GM12878 (cell line): ENCODE measurements around the gene BSCL2. TPM values are rescaled to one million over a fixed set of nuclear protein-coding genes. Genes with fewer than 3 reads are reported as not detected.

Experiments used
- ATAC-seq: fragments of 200-7000 bp; cut with Tn5 transposase; 3 replicates; pipeline ENCODE4 v1.9.1; 2020; ENCODE audit warnings: mild to moderate bottlenecking, moderate library complexity
- BruUV-seq: library from RNA; stranded (reverse); fragments of 400-500 nt; replicated peaks from 2 replicates; lab custom pipeline; 2021; lab: Mats Ljungman, UMichigan
- CTCF ChIA-PET: fragments of 300-600 bp; sonication (Branson Sonifier 250); formaldehyde crosslinking; extraction: SDS; loops from one replicate; lab custom pipeline; 2021; ENCODE audit warnings: inconsistent platforms; lab: Yijun Ruan, JAX
- POLR2A ChIA-PET: fragments of 350-600 bp; formaldehyde crosslinking; extraction: SDS; loops from one replicate; lab custom pipeline; 2021; ENCODE audit warnings: inconsistent platforms; lab: Charles Lee
- RAD21 ChIA-PET: fragments of 300-600 bp; sonication (Branson Sonifier 250); formaldehyde crosslinking; loops from one replicate; lab custom pipeline; 2023; ENCODE audit warnings: antibody characterized with exemption; ENCODE audit not compliant: unreplicated experiment; lab: Charles Lee
- SMC1A ChIA-PET: fragments of 300-600 bp; sonication (Branson Sonifier 250); formaldehyde crosslinking; loops from one replicate; lab custom pipeline; 2023; ENCODE audit not compliant: unreplicated experiment, uncharacterized antibody; lab: Charles Lee
- DNase-seq: peaks from one replicate; pipeline ENCODE4 v3.0.0-alpha.2; 2011; ENCODE audit warnings: low read depth, low spot score
- FAIRE-seq: peaks from 3 replicates; lab custom pipeline; 2011; peaks lifted over from hg19 to GRCh38; lab: Jason Lieb, UNC
- H2AFZ ChIP-seq: 2 replicates; pipeline ENCODE4 v1.6.0; 2011; ENCODE audit warnings: low read depth, low read length, control low read depth; ENCODE audit not compliant: control insufficient read depth
- H3K27ac ChIP-seq: 2 replicates; pipeline ENCODE4 v1.5.1; 2011; ENCODE audit warnings: control low read depth; ENCODE audit not compliant: control insufficient read depth, insufficient read depth
- H3K27me3 ChIP-seq, 2 experiments: replicated peaks in 1 of 2; 2 replicates each; pipeline versions ENCODE4 v1.6.0 to v1.6.1; 2011; ENCODE audit warnings: low read length in 1 of 2; ENCODE audit not compliant: control insufficient read depth in 2 of 2, insufficient read depth in 2 of 2
- H3K36me3 ChIP-seq, 2 experiments: 2 replicates each; pipeline ENCODE4 v1.5.1; 2011; ENCODE audit warnings: low read length in 1 of 2; ENCODE audit not compliant: control insufficient read depth in 2 of 2, insufficient read depth in 2 of 2
- H3K4me1 ChIP-seq: 2 replicates; pipeline ENCODE4 v1.6.1; 2011; ENCODE audit warnings: mild to moderate bottlenecking, low read length, moderate library complexity, mixed read lengths; ENCODE audit not compliant: control insufficient read depth, insufficient read depth
- H3K4me2 ChIP-seq: 2 replicates; pipeline ENCODE4 v1.6.0; 2011; ENCODE audit warnings: control low read depth; ENCODE audit not compliant: control insufficient read depth, insufficient read depth
- H3K4me3 ChIP-seq: fragments of 200-600 bp; sonication (generic); 2 replicates; pipeline ENCODE4 v1.5.1; 2016
- H3K79me2 ChIP-seq: 2 replicates; pipeline ENCODE4 v1.6.0; 2011; ENCODE audit warnings: low read length; ENCODE audit not compliant: control insufficient read depth, insufficient read depth
- H3K9ac ChIP-seq: 2 replicates; pipeline ENCODE4 v1.8.0; 2011; ENCODE audit warnings: low read length, control low read depth, mixed read lengths; ENCODE audit not compliant: control insufficient read depth, insufficient read depth
- H3K9me3 ChIP-seq: replicated peaks from 3 replicates; pipeline ENCODE4 v1.5.1; 2011; ENCODE audit warnings: mild to moderate bottlenecking, low read length; ENCODE audit not compliant: control insufficient read depth, insufficient read depth
- H4K20me1 ChIP-seq: 2 replicates; pipeline ENCODE4 v1.6.0; 2011; ENCODE audit not compliant: control insufficient read depth, insufficient read depth
- CBX3 ChIP-seq: fragments of 200-600 bp; sonication (generic); IDR thresholded peaks from 2 replicates; pipeline ENCODE4 v1.6.1; 2016; ENCODE audit warnings: low read depth, borderline replicate concordance
- E2F8 ChIP-seq: fragments of 450-650 bp; IDR thresholded peaks from 2 replicates; pipeline ENCODE4 v1.6.1; 2018; ENCODE audit warnings: mild to moderate bottlenecking, low read depth, moderate library complexity; ENCODE audit not compliant: partially characterized antibody
- EED ChIP-seq: sonication (generic); IDR thresholded peaks from 2 replicates; pipeline ENCODE4 v1.6.1; 2016; ENCODE audit warnings: antibody characterized with exemption, low read depth
- ETV6 ChIP-seq, 2 experiments: fragments of 450-650 bp in 1 of 2; IDR thresholded peaks in 1 of 2; conservative IDR thresholded peaks in 1 of 2; 2 replicates each; pipeline ENCODE4 v1.6.1; 2014; ENCODE audit warnings: antibody characterized with exemption in 1 of 2, borderline replicate concordance in 1 of 2, low read depth in 1 of 2, mild to moderate bottlenecking in 1 of 2, moderate library complexity in 1 of 2
- HSF1 ChIP-seq: fragments of 150-350 bp; IDR thresholded peaks from 2 replicates; pipeline ENCODE4 v1.6.1; 2014; ENCODE audit warnings: mild to moderate bottlenecking, low read depth, low read length
- MAX ChIP-seq: IDR thresholded peaks from 2 replicates; pipeline ENCODE4 v1.6.1; 2012; ENCODE audit warnings: low read depth, low read length, improper control_type of control experiment
- NFIC ChIP-seq: IDR thresholded peaks from 2 replicates; pipeline ENCODE4 v1.6.1; 2012; ENCODE audit warnings: low read depth, mild to moderate bottlenecking, inconsistent platforms, low read length, moderate library complexity
- NRF1 ChIP-seq: conservative IDR thresholded peaks from 2 replicates; pipeline ENCODE4 v1.6.1; 2011; ENCODE audit warnings: mild to moderate bottlenecking, low read depth, low read length, improper control_type of control experiment
- RUNX3 ChIP-seq: IDR thresholded peaks from 2 replicates; pipeline ENCODE4 v1.6.1; 2012; ENCODE audit warnings: low read length, inconsistent platforms
- TCF12 ChIP-seq: IDR thresholded peaks from 2 replicates; pipeline ENCODE4 v1.6.1; 2011; ENCODE audit warnings: low read depth, mild to moderate bottlenecking, low read length
- ZNF384 ChIP-seq: IDR thresholded peaks from 2 replicates; pipeline ENCODE4 v1.6.1; 2012; ENCODE audit warnings: low read depth, mild to moderate bottlenecking, low read length, improper control_type of control experiment, borderline replicate concordance
- WGBS: methylation state at CpG from one replicate; pipeline ENCODE4 v1.1.6; 2016; ENCODE audit warnings: low lambda C conversion rate; ENCODE audit not compliant: insufficient replicate concordance, insufficient coverage; ENCODE audit errors: missing lambda C conversion rate; 5-methylcytosine and 5-hydroxymethylcytosine counted together
- in situ Hi-C: fragments of 300-500 bp; cut with MboI; formaldehyde crosslinking; loops from 9 replicates; pipeline ENCODE4 v1.14.3; 2018; ENCODE audit warnings: mixed read lengths
- intact Hi-C: fragments of 100-400 bp; cut with micrococcal nuclease; formaldehyde crosslinking; loops from one replicate; pipeline ENCODE4 v1.14.2; 2022; ENCODE audit not compliant: unreplicated experiment
- polyA plus RNA-seq, 11 experiments: library from polyadenylated mRNA; depleted of rRNA in 4 of 11; unstranded in 6 of 11; stranded (reverse) in 5 of 11; fragments of >200 nt; fragmentation: Nextera tagmentation in 4 of 11; fragmentation: Illumina TruSeq in 1 of 11; extraction: Ambion mirVana in 4 of 11; extraction: Trizol in 1 of 11; gene quantifications; 1 replicate in 1 of 11; 2 replicates in 10 of 11; pipeline versions ENCODE4 v1.2.1 to v1.2.3, GENCODE V29; 2011 to 2016; ENCODE audit warnings: inconsistent platforms in 2 of 11, missing spikeins in 2 of 11, low read depth in 1 of 11
- total RNA-seq, 4 experiments: library from RNA; depleted of rRNA in 3 of 4; stranded (reverse); fragments of >200 nt in 3 of 4; fragmentation: Illumina TruSeq in 1 of 4; extraction: Trizol in 1 of 4; gene quantifications; 2 replicates each; pipeline versions ENCODE4 v1.2.1 to v1.2.3, GENCODE V29; 2013 to 2021

Gene BSCL2
- total and polyA plus RNA-seq, 10 of the 15 experiments (the other 5 are each of a cell fraction or from before 2014, with no cell fraction given) = 12.3 to 57.9 (median 21.8) TPM

GRCh38 chr11:62649486-62649885, 57.7 kb downstream of the BSCL2 start:
- H3K9ac ChIP-seq = no peak overlapping the region
- no peak for TF ChIP-seq CBX3
- no peak for TF ChIP-seq HSF1
- TF ChIP-seq NFIC = no peak
- no peak for TF ChIP-seq ZNF384
- no peak for TF ChIP-seq EED
- no peak for TF ChIP-seq RUNX3
- TF ChIP-seq MAX = no peak
- no peak for TF ChIP-seq TCF12
- TF ChIP-seq ETV6 (conservative IDR thresholded peaks at IDR 0.05 in 1 of 2, IDR thresholded peaks at IDR 0.05 in 1 of 2; ENCODE audit: borderline replicate concordance in 1 of 2, low read depth in 1 of 2) = no peak
- TF ChIP-seq NRF1 = no peak
- no peak for TF ChIP-seq E2F8
- TF ChIP-seq, all 136 proteins: peak for 0
- H3K9me3 ChIP-seq = no peaks in the 10 kb centered on the region
- H3K27ac ChIP-seq = no peak overlapping the region
- no peak overlapping the region for H3K4me2 ChIP-seq
- no peak for DNase-seq
- H3K4me1 ChIP-seq = peaks cover 9% of the 10 kb centered on the region
- intact Hi-C loops = no loop called here
- no peak for FAIRE-seq
- CTCF ChIA-PET = interaction anchor here (1.0 to 1.7 kb wide), 3 partner anchors 38 to 225 kb away, joined by 3 to 5 read pairs (median 4); no protein-coding TSS in a partner anchor
- H3K4me3 ChIP-seq = no peak overlapping the region
- H3K36me3 ChIP-seq = peaks cover 5 to 13% of the 10 kb centered on the region in 2 experiments; a peak in 3 of 4 replicates
- H3K79me2 ChIP-seq = peaks cover 43% of the 10 kb centered on the region
- in situ Hi-C loops = no loop called here
- BruUV-seq = no TSS peak
- POLR2A ChIA-PET = interaction anchor here (0.5 to 14.6 kb wide), 9 partner anchors 20 to 235 kb away, joined by 3 to 295 read pairs (median 4); partner anchors contain the start of genes C11orf98, CSKMT, LBHD1 and UQCC3
- no peaks in the 10 kb centered on the region for H3K27me3 ChIP-seq
- 81% methylated on average over 11 of the region's 11 CpGs for WGBS
- no peak for ATAC-seq
- H2AFZ ChIP-seq = no peak overlapping the region
- RAD21 ChIA-PET = no interaction called here
- no peaks in the 10 kb centered on the region; the same call in 1 of the 2 replicates for H4K20me1 ChIP-seq
- SMC1A ChIA-PET = interaction anchor here (1.0 to 1.4 kb wide), 2 partner anchors 50 to 58 kb away, joined by 4 to 6 read pairs; partner anchors contain the start of gene TUT1
